HEK293 (cell line): ENCODE data around the gene HOXA6.

Source experiments
- CTCF ChIA-PET: fragments of 350-600 bp; formaldehyde crosslinking; extraction: SDS; loops from one replicate; lab custom pipeline; 2021; ENCODE audit warnings: antibody characterized with exemption; lab: Yijun Ruan, JAX
- POLR2A ChIA-PET: fragments of 300-600 bp; formaldehyde crosslinking; extraction: SDS; loops from one replicate; lab custom pipeline; 2020; ENCODE audit warnings: antibody characterized with exemption, inconsistent platforms; lab: Yijun Ruan, JAX
- H3K27ac ChIP-seq: fragments of 200-500 bp; sonication (Bioruptor generic); 2 replicates; pipeline ENCODE4 v1.5.1; 2014; ENCODE audit warnings: low read depth, low read length, control low read depth, inconsistent platforms; ENCODE audit errors: extremely low read depth
- H3K36me3 ChIP-seq, 2 experiments: fragments of 200-500 bp in 1 of 2; sonication (Bioruptor generic) in 1 of 2; 1 replicate in 1 of 2; 2 replicates in 1 of 2; pipeline ENCODE4 v1.5.1; 2014 to 2017; ENCODE audit warnings: inconsistent platforms in 2 of 2, low read length in 2 of 2; ENCODE audit not compliant: control insufficient read depth in 2 of 2, insufficient read depth in 1 of 2
- H3K4me1 ChIP-seq: fragments of 200-500 bp; sonication (Bioruptor generic); 2 replicates; pipeline ENCODE4 v1.5.1; 2014; ENCODE audit warnings: mild to moderate bottlenecking, low read length, inconsistent platforms; ENCODE audit not compliant: control insufficient read depth, insufficient read depth
- H3K4me3 ChIP-seq: 2 replicates; pipeline ENCODE4 v1.5.1; 2011; ENCODE audit warnings: low read depth, mild to moderate bottlenecking, control low read depth, low read length, moderate library complexity
- H3K9me3 ChIP-seq: fragments of 200-500 bp; sonication (Bioruptor generic); 2 replicates; pipeline ENCODE4 v1.5.1; 2014; ENCODE audit warnings: low read depth, low read length, inconsistent platforms; ENCODE audit not compliant: control insufficient read depth, insufficient read depth
- GLIS1 ChIP-seq: fragments of 450-650 bp; formaldehyde crosslinking; IDR thresholded peaks from 2 replicates; pipeline ENCODE4 v1.5.1; 2016; ENCODE audit warnings: missing biosample characterization, missing genetic modification characterization
- GLIS2 ChIP-seq: fragments of 450-650 bp; formaldehyde crosslinking; IDR thresholded peaks from 2 replicates; pipeline ENCODE4 v1.5.1; 2016; ENCODE audit warnings: missing biosample characterization, missing genetic modification characterization
- HOXA7 ChIP-seq: sonication (generic); formaldehyde crosslinking; IDR thresholded peaks from 2 replicates; pipeline ENCODE4 v1.8.1; 2022; ENCODE audit warnings: missing genetic modification reagents, borderline replicate concordance
- IKZF3 ChIP-seq: fragments of 450-650 bp; IDR thresholded peaks from 2 replicates; pipeline ENCODE4 v1.5.0; 2018; ENCODE audit warnings: missing biosample characterization, mild to moderate bottlenecking, missing genetic modification characterization, moderate library complexity
- KLF1 ChIP-seq: fragments of 450-650 bp; formaldehyde crosslinking; IDR thresholded peaks from 2 replicates; pipeline ENCODE4 v1.5.1; 2016; ENCODE audit warnings: missing biosample characterization, missing genetic modification characterization
- KLF10 ChIP-seq: fragments of 450-650 bp; IDR thresholded peaks from 2 replicates; pipeline ENCODE4 v1.5.1; 2018; ENCODE audit warnings: missing biosample characterization, mild to moderate bottlenecking, missing genetic modification characterization
- OVOL3 ChIP-seq: fragments of 450-650 bp; formaldehyde crosslinking; IDR thresholded peaks from 2 replicates; pipeline ENCODE4 v1.5.1; 2016; ENCODE audit warnings: missing biosample characterization, missing genetic modification characterization
- PBX3 ChIP-seq: sonication (generic); formaldehyde crosslinking; IDR thresholded peaks from 2 replicates; pipeline ENCODE4 v1.8.1; 2022; ENCODE audit warnings: mild to moderate bottlenecking, moderate library complexity, missing genetic modification reagents
- SCRT1 ChIP-seq: fragments of 450-650 bp; formaldehyde crosslinking; IDR thresholded peaks from 2 replicates; pipeline ENCODE4 v1.5.1; 2016; ENCODE audit warnings: missing biosample characterization, missing genetic modification characterization, borderline replicate concordance
- SCRT2 ChIP-seq: fragments of 450-650 bp; formaldehyde crosslinking; IDR thresholded peaks from 2 replicates; pipeline ENCODE4 v1.5.1; 2016; ENCODE audit warnings: missing biosample characterization, missing genetic modification characterization
- TRIM28 ChIP-seq: IDR thresholded peaks from 2 replicates; pipeline ENCODE4 v1.6.1; 2011; ENCODE audit warnings: low read length, control low read depth, borderline replicate concordance
- ZBTB17 ChIP-seq: fragments of 450-650 bp; formaldehyde crosslinking; IDR thresholded peaks from 2 replicates; pipeline ENCODE4 v1.5.1; 2016; ENCODE audit warnings: missing biosample characterization, missing genetic modification characterization
- ZBTB26 ChIP-seq: fragments of 450-650 bp; formaldehyde crosslinking; optimal IDR thresholded peaks from 2 replicates; pipeline ENCODE3; 2016; ENCODE audit warnings: missing biosample characterization, mild to moderate bottlenecking, missing genetic modification characterization
- ZBTB6 ChIP-seq: fragments of 450-650 bp; formaldehyde crosslinking; IDR thresholded peaks from 2 replicates; pipeline ENCODE4 v1.5.1; 2017; ENCODE audit warnings: missing biosample characterization, missing genetic modification characterization
- ZBTB8A ChIP-seq: fragments of 450-650 bp; formaldehyde crosslinking; IDR thresholded peaks from 2 replicates; pipeline ENCODE4 v1.5.1; 2016; ENCODE audit warnings: missing biosample characterization, missing genetic modification characterization
- ZNF114 ChIP-seq: fragments of 450-650 bp; formaldehyde crosslinking; IDR thresholded peaks from 2 replicates; pipeline ENCODE4 v1.5.0; 2017; ENCODE audit warnings: missing biosample characterization, missing genetic modification characterization
- ZNF121 ChIP-seq: fragments of 450-650 bp; formaldehyde crosslinking; IDR thresholded peaks from 2 replicates; pipeline ENCODE4 v1.5.1; 2016; ENCODE audit warnings: missing biosample characterization, missing genetic modification characterization
- ZNF140 ChIP-seq: fragments of 450-650 bp; formaldehyde crosslinking; IDR thresholded peaks from 2 replicates; pipeline ENCODE4 v1.5.1; 2016; ENCODE audit warnings: missing biosample characterization, missing genetic modification characterization
- ZNF184 ChIP-seq: fragments of 450-650 bp; IDR thresholded peaks from 2 replicates; pipeline ENCODE4 v1.5.1; 2018; ENCODE audit warnings: missing biosample characterization, mild to moderate bottlenecking, missing genetic modification characterization
- ZNF2 ChIP-seq: fragments of 450-650 bp; formaldehyde crosslinking; IDR thresholded peaks from 2 replicates; pipeline ENCODE4 v1.5.1; 2016; ENCODE audit warnings: missing biosample characterization, missing genetic modification characterization
- ZNF335 ChIP-seq: fragments of 450-650 bp; formaldehyde crosslinking; conservative IDR thresholded peaks from 2 replicates; pipeline ENCODE4 v1.5.1; 2016; ENCODE audit warnings: missing biosample characterization, missing genetic modification characterization
- ZNF341 ChIP-seq: fragments of 450-650 bp; formaldehyde crosslinking; IDR thresholded peaks from 2 replicates; pipeline ENCODE4; 2016; ENCODE audit warnings: low read depth, missing biosample characterization, missing genetic modification characterization
- ZNF398 ChIP-seq: fragments of 450-650 bp; formaldehyde crosslinking; IDR thresholded peaks from 2 replicates; pipeline ENCODE4 v1.5.1; 2017; ENCODE audit warnings: missing biosample characterization, missing genetic modification characterization
- ZNF600 ChIP-seq: fragments of 450-650 bp; formaldehyde crosslinking; IDR thresholded peaks from 2 replicates; pipeline ENCODE4 v1.5.1; 2016; ENCODE audit warnings: missing biosample characterization, missing genetic modification characterization
- ZNF664 ChIP-seq: fragments of 450-650 bp; formaldehyde crosslinking; IDR thresholded peaks from 2 replicates; pipeline ENCODE4 v1.5.1; 2016; ENCODE audit warnings: missing biosample characterization, missing genetic modification characterization
- ZNF843 ChIP-seq: fragments of 450-650 bp; formaldehyde crosslinking; IDR thresholded peaks from 2 replicates; pipeline ENCODE4 v1.5.1; 2016; ENCODE audit warnings: missing biosample characterization, missing genetic modification characterization

Gene HOXA6

GRCh38 chr7:27182861-27183681 lies 35.5 kb upstream of the HOXA6 start:
- H3K9me3 ChIP-seq = no peaks in the 10 kb centered on the region
- H3K27ac ChIP-seq = peak overlapping the region; percentile 99
- H3K36me3 ChIP-seq = peaks cover 0 to 10% of the 10 kb centered on the region in 2 experiments; a peak in 2 of 3 replicates
- ChIA-PET POLR2A (interaction anchor here (0.7 to 7.6 kb wide), 9 partner anchors 10 to 1321 kb away, joined by 3 to 237 read pairs (median 6); partner anchors contain the start of genes HOXA10 and HOXA13), CTCF (interaction anchor here (0.6 to 3.2 kb wide), 8 partner anchors 8 to 1380 kb away, joined by 3 to 26 read pairs (median 4); no protein-coding TSS in a partner anchor)
- peaks cover 43% of the 10 kb centered on the region for H3K4me1 ChIP-seq
- peak overlapping the region; percentile 55 for H3K4me3 ChIP-seq
- no peak for TF ChIP-seq IKZF3
- no peak for TF ChIP-seq ZNF398 (tag by site-specific recombination)
- TF ChIP-seq ZNF600 (tag by site-specific recombination) = 0 out of 2 replicates have a peak, but pooled peaks have one; percentile 19
- TF ChIP-seq ZBTB17 = no peak
- TF ChIP-seq ZNF341 = 0 out of 2 replicates have a peak, but pooled peaks have one; percentile 13
- TF ChIP-seq SCRT2 (tag by site-specific recombination) = peak; percentile 87
- TF ChIP-seq SCRT1 (tag by site-specific recombination) = peak; percentile 38; the same call in 1 of the 2 replicates
- TF ChIP-seq ZNF335 = peak; percentile 85
- TF ChIP-seq GLIS1 (tag by site-specific recombination) = peak; percentile 38
- no peak for TF ChIP-seq ZNF2 (tag by site-specific recombination)
- peak; percentile 32; the same call in 1 of the 2 replicates for TF ChIP-seq GLIS2 (tag by site-specific recombination)

- Histone ChIP-seq H3K9me3 (no peaks in the 10 kb centered on the region), H3K27ac (peak overlapping the region; percentile 99), H3K4me3 (peak overlapping the region; percentile 55), H3K36me3 (peaks cover 0 to 10% of the 10 kb centered on the region in 2 experiments; a peak in 2 of 3 replicates), H3K4me1 (peaks cover 36% of the 10 kb centered on the region)
- CTCF ChIA-PET = interaction anchor here (0.7 to 1.8 kb wide), 6 partner anchors 8 to 276 kb away, joined by 3 to 7 read pairs (median 4); no protein-coding TSS in a partner anchor
- POLR2A ChIA-PET = interaction anchor here (0.6 to 7.6 kb wide), 9 partner anchors 9 to 1320 kb away, joined by 3 to 237 read pairs (median 5); partner anchors contain the start of genes HOXA10, HOXA13 and HOXA9
- TF ChIP-seq HOXA7 (no peak), ZBTB6 (tag by site-specific recombination) (no peak), ZNF184 (no peak), KLF1 (tag by site-specific recombination) (peak; percentile 76), ZNF114 (tag by site-specific recombination) (no peak), IKZF3 (peak; percentile 12; the same call in 1 of the 2 replicates), ZNF398 (tag by site-specific recombination) (peak; percentile 29; the same call in 1 of the 2 replicates), GLIS1 (tag by site-specific recombination) (peak; percentile 96), ZBTB8A (tag by site-specific recombination) (peak; percentile 91), SCRT1 (tag by site-specific recombination) (no peak), ZNF140 (tag by site-specific recombination) (no peak), ZBTB26 (tag by site-specific recombination) (no peak), ZNF121 (tag by site-specific recombination) (no peak), TRIM28 (no peak), KLF10 (tag by site-specific recombination) (peak; percentile 38; the same call in 1 of the 2 replicates), ZNF843 (tag by site-specific recombination) (peak; percentile 37; the same call in 1 of the 2 replicates), OVOL3 (no peak), ZNF664 (tag by site-specific recombination) (no peak), PBX3 (no peak)
These were observed 34.8 kb upstream of the HOXA6 start for GRCh38 chr7:27182285-27182841.
